Prostate gland (tissue), 2 donors: Measurements from ENCODE around the gene WDR41.
"Not testable (repeated sequence)": the region's sequence is repeated elsewhere in the genome, so short reads cannot be mapped to it uniquely, and the experiment has no call there.

Source experiments
- POLR2A ChIP-seq: fragments of 450-650 bp; IDR thresholded peaks from one replicate; pipeline ENCODE4 v1.6.1; 2016; ENCODE audit warnings: antibody characterized with exemption, mild to moderate bottlenecking
- TF ChIP-seq, protein P1 (sequence below), 4 experiments: fragments of 200-600 bp in 2 of 4; fragments of 450-650 bp in 2 of 4; sonication (generic) in 2 of 4; IDR thresholded peaks; 1 replicate in 3 of 4; 2 replicates in 1 of 4; pipeline ENCODE4 v1.5.1; 2016 to 2019; ENCODE audit warnings: antibody characterized with exemption in 4 of 4, mild to moderate bottlenecking in 2 of 4, moderate library complexity in 2 of 4

DNA sequence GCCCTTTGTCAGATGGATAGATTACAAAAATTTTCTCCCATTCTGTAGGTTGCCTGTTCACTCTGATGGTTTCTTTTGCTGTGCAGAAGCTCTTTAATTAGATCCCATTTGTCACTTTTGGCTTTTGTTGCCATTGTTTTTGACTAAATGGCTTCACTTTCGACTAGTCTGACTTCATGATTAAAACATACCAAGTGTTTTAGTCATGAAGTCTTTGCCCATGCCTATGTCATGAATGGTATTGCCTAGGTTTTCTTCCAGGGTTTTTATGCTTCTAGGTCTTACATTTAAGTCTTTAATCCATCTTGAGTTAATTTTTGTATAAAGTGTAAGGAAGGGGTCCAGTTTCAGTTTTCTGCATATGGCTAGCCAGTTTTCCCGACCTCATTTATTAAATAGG is 108.8 kb downstream of the WDR41 start:
- TF ChIP-seq, protein P1, sequence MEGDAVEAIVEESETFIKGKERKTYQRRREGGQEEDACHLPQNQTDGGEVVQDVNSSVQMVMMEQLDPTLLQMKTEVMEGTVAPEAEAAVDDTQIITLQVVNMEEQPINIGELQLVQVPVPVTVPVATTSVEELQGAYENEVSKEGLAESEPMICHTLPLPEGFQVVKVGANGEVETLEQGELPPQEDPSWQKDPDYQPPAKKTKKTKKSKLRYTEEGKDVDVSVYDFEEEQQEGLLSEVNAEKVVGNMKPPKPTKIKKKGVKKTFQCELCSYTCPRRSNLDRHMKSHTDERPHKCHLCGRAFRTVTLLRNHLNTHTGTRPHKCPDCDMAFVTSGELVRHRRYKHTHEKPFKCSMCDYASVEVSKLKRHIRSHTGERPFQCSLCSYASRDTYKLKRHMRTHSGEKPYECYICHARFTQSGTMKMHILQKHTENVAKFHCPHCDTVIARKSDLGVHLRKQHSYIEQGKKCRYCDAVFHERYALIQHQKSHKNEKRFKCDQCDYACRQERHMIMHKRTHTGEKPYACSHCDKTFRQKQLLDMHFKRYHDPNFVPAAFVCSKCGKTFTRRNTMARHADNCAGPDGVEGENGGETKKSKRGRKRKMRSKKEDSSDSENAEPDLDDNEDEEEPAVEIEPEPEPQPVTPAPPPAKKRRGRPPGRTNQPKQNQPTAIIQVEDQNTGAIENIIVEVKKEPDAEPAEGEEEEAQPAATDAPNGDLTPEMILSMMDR (IDR thresholded peaks at IDR 0.05) = not testable (repeated sequence)
- TF ChIP-seq POLR2A = not testable (repeated sequence)
